Esophagus squamous epithelium (tissue), 5 donors: ENCODE data around the gene BMPER. TPM values are rescaled to one million over a fixed set of nuclear protein-coding genes. Genes with fewer than 3 reads are reported as not detected.

ENCODE experiments used
- DNase-seq: peaks from one replicate; lab custom pipeline; 2025; lab: John Stamatoyannopoulos, UW
- H3K27ac ChIP-seq, 4 donors: fragments of 200-600 bp; sonication (generic); one replicate each; pipeline ENCODE4 v1.5.1; 2016 to 2019; ENCODE audit warnings: mild to moderate bottlenecking in 1 of 4
- H3K27me3 ChIP-seq, 4 donors: fragments of 200-600 bp; sonication (generic); 1 replicate in 3 of 4; 2 replicates in 1 of 4; pipeline versions ENCODE4 v1.5.1 to v1.6.0; 2017 to 2021; ENCODE audit warnings: antibody characterized with exemption in 1 of 4
- H3K36me3 ChIP-seq, 3 donors: fragments of 200-600 bp; sonication (generic); one replicate each; pipeline ENCODE4 v1.5.1; 2016 to 2019
- H3K4me1 ChIP-seq, 3 donors: fragments of 200-600 bp; sonication (generic); one replicate each; pipeline ENCODE4 v1.5.1; 2017 to 2019
- H3K4me3 ChIP-seq, 4 donors: fragments of 200-600 bp; sonication (generic); 1 replicate in 3 of 4; 2 replicates in 1 of 4; pipeline ENCODE4 v1.5.1; 2016 to 2019; ENCODE audit warnings: mild to moderate bottlenecking in 2 of 4, moderate library complexity in 1 of 4
- H3K9me3 ChIP-seq, 3 donors: fragments of 200-600 bp; sonication (generic); one replicate each; pipeline ENCODE4 v1.5.1; 2016 to 2019
- CTCF ChIP-seq, 6 experiments: fragments of 450-650 bp in 4 of 6; fragments of 200-600 bp in 2 of 6; sonication (generic) in 2 of 6; IDR thresholded peaks; one replicate each; pipeline ENCODE4 v1.5.1; 2016 to 2019; ENCODE audit warnings: antibody characterized with exemption in 6 of 6, mild to moderate bottlenecking in 4 of 6, moderate library complexity in 4 of 6
- POLR2A ChIP-seq, 4 donors: fragments of 450-650 bp; IDR thresholded peaks; one replicate each; pipeline ENCODE4 v1.6.1; 2017; ENCODE audit warnings: antibody characterized with exemption in 4 of 4, mild to moderate bottlenecking in 4 of 4, moderate library complexity in 3 of 4
- WGBS, 2 donors: methylation state at CpG; one replicate each; pipeline ENCODE4 v1.1.5; 2018; 5-methylcytosine and 5-hydroxymethylcytosine counted together
- intact Hi-C: fragments of 100-400 bp; cut with DNase I; formaldehyde crosslinking; loops from one replicate; pipeline ENCODE4 v1.15.0; 2022
- total RNA-seq, 4 donors: library from RNA; depleted of rRNA; stranded (reverse); fragments of >200 nt; gene quantifications; one replicate each; pipeline ENCODE4 v1.1.0, GENCODE V29; 2016
- donor health status: DM: yes; HTN: yes; CAD: no.

Gene BMPER
- total RNA-seq, 4 donors from 2014 or later, result 0.11 to 0.76 (median 0.34) TPM

DNA sequence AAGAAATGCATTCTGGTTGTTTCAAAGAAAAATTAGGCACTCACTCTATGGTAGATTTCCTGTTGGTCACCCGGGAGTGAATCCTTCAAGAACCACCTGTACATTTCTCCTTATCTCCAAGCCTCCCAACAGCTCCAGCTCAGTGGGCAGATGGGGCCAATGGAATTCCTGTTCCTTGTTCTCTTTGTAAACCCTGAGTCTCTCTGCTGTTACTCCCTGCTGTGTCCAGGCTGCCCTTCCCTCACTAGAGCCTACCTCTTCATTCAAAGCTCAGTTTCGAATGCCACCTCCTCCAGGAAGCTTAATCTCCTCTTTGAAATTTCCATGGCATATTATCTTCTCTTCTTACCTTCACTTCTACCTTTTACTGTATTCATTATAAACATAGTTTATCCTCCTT lies 3.5 kb upstream of the BMPER start:
- no peak for DNase-seq
- Histone ChIP-seq H3K27me3 (peaks cover 0 to 70% (median 2%) of the 10 kb centered on the region in 4 donors), H3K4me1 (peaks cover 4 to 25% (median 7%) of the 10 kb centered on the region in 3 donors), H3K36me3 (no peaks in the 10 kb centered on the region), H3K27ac (no peak overlapping the region), H3K4me3 (no peak overlapping the region), H3K9me3 (no peaks in the 10 kb centered on the region)
- TF ChIP-seq CTCF (IDR thresholded peaks at IDR 0.05), result no peak
- intact Hi-C loops, result no loop called here
- 40 to 81% methylated on average over 2 of the region's 2 CpGs for WGBS, 2 donors

DNA sequence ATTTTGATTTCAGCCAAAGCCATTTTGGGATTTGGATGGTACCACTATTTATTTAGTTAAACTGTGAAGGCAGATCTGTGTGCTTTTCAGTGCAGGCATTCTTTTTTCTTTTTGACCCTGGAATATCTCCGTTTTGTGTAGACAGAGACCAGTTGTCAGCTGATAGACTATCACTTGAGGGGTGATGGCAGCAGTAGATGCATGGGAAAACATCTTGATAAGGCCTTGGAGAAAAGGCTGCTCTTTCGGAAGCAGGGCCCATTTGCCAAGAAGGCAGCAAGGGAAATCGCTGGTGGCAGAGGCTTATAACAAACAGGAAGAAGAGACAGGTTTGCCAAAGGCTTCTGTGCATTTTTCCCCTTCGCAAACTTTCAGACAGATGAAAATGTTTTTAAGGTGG lies 2.6 kb upstream of the BMPER start:
- H3K4me3 ChIP-seq, result no peak overlapping the region
- intact Hi-C loops, result no loop called here
- TF ChIP-seq POLR2A (IDR thresholded peaks at IDR 0.05) (no peak), CTCF (IDR thresholded peaks at IDR 0.05) (no peak)
- peaks cover 0 to 79% (median 2%) of the 10 kb centered on the region in 4 donors for H3K27me3 ChIP-seq
- no peaks in the 10 kb centered on the region for H3K36me3 ChIP-seq
- H3K9me3 ChIP-seq, result no peaks in the 10 kb centered on the region
- no peak overlapping the region for H3K27ac ChIP-seq
- peaks cover 4 to 25% (median 7%) of the 10 kb centered on the region in 3 donors for H3K4me1 ChIP-seq
- no peak for DNase-seq
- WGBS, 2 donors, result 74 to 85% methylated on average over 4 of the region's 4 CpGs

DNA sequence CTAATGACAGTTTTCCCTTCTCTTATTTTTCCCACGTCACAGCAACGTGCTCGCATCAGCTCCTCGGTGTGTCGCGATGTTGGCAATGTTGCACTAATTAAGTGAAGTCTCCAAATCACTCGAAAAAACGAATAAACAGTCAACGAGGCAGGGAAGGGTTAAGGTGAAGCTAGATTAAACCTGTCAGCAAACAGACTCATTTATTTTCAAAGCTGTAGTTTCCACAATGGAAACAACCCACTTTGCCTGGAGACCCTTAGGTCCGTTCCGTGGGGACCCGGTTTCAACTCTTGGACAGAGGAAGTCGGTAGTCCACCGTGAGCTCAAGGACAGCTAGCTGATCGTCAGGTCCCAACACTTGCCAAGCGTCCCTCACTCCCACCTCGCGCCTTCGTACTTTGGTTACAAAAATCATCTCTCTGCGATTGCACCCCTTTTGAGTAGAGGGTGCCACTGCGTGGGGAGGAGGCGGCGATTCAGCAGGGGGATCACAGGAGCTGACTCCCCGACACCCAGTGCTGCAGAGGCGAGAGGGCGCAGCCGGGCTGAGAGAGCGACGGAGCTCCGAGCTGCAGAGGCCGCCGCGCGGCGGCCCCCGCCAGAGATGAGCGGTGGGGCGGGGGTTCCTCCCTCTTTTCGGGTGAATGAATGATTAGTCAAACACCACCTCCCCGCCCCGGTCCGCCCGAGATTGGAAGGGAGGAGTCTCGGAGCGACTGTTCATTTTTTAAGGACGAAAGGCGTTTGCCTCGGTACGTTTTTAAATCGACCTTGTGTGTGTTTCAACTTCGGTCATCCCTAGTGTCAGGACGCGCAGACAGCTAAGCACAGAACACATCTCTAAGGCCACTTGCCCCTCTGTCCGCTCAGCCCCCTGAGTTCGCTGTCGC lies 1.3 kb upstream of the BMPER start:
- H3K4me3 ChIP-seq, result peak overlapping the region; percentile 33 to 73 (median 56)
- H3K9me3 ChIP-seq, result no peaks in the 10 kb centered on the region
- peaks cover 4 to 25% (median 7%) of the 10 kb centered on the region in 3 donors for H3K4me1 ChIP-seq
- DNase-seq, result no peak
- no peak for TF ChIP-seq POLR2A (IDR thresholded peaks at IDR 0.05)
- no peak for TF ChIP-seq CTCF (IDR thresholded peaks at IDR 0.05)
- H3K36me3 ChIP-seq, result no peaks in the 10 kb centered on the region
- intact Hi-C loops, result no loop called here
- H3K27me3 ChIP-seq, result peaks cover 0 to 86% (median 2%) of the 10 kb centered on the region in 4 donors
- WGBS, 2 donors, result 7 to 11% methylated on average over 33 to 34 of the region's 56 CpGs
- peak overlapping the region; percentile 26 to 72 (median 49) for H3K27ac ChIP-seq

DNA sequence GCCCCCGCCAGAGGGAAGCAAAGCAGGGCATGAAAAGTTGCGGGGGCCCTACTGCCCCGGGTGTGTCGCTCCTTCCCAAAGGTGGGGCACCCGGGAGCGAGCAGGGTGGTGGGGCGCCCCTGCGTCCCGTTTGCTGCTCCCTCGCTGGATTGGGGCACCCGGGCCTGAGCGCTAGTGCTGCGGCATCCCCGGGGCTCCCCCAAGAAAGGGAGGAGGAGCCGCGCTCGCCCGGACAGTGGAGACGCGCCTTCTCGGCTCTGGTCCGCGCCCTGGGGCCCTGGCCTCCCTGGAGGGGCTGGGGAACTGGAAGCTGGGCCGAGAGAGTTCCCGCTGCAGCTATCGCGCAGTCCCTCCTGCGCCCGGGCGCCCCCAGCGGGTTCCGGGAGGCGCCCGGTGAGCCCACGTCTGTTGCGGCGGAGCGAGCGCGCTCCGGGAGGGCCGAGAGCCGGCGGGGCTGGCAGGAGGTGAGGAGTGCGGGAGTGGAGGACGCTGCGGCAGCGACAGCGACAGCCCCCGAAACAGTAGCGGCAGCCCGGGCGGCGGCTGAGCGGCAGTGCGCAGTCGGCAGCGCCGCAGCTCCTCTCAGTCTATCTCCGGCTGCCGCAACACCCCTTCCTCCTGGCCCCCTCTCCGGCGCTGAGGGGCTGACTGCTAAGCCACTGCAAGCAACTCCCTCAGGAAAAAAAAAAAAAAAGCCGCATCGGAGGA lies 504 bp upstream of the BMPER start:
- H3K4me3 ChIP-seq, result peak overlapping the region; percentile 33 to 73 (median 56)
- H3K4me1 ChIP-seq, result peaks cover 4 to 25% (median 7%) of the 10 kb centered on the region in 3 donors
- H3K27me3 ChIP-seq, result peaks cover 0 to 81% (median 2%) of the 10 kb centered on the region in 4 donors
- no peak for DNase-seq
- peak overlapping the region; percentile 26 to 72 (median 49) for H3K27ac ChIP-seq
- WGBS, 2 donors, result 0% methylated on average over 5 of the region's 65 CpGs; no CpG with 5 or more reads in 1 of the 2 donors
- intact Hi-C loops, result no loop called here
- H3K9me3 ChIP-seq, result no peaks in the 10 kb centered on the region
- H3K36me3 ChIP-seq, result no peaks in the 10 kb centered on the region
- TF ChIP-seq CTCF (IDR thresholded peaks at IDR 0.05), result peak in 1 of 6 experiments; percentile 4
- no peak for TF ChIP-seq POLR2A (IDR thresholded peaks at IDR 0.05)

- no peak overlapping the region for H3K27ac ChIP-seq
- intact Hi-C loops, result no loop called here
- TF ChIP-seq POLR2A (IDR thresholded peaks at IDR 0.05) (no peak), CTCF (IDR thresholded peaks at IDR 0.05) (no peak)
- no peaks in the 10 kb centered on the region for H3K9me3 ChIP-seq
- no peaks in the 10 kb centered on the region for H3K36me3 ChIP-seq
- DNase-seq, result no peak
- H3K4me1 ChIP-seq, result peaks cover 4 to 25% (median 7%) of the 10 kb centered on the region in 3 donors
- no peak overlapping the region for H3K4me3 ChIP-seq
- H3K27me3 ChIP-seq, result peaks cover 0 to 67% (median 2%) of the 10 kb centered on the region in 4 donors
These were observed 1.4 kb downstream of the BMPER start for GRCh38 chr7:33906697-33907096.
